NCI-H2081 (cell line): ENCODE measurements around the gene BTBD10.

Experiments
- DNase-seq, 2 experiments: peaks; one replicate each; lab custom pipeline; 2025; lab: John Stamatoyannopoulos, UW

BTBD10 gene

GRCh38 chr11:13338427-13339069 is 124.5 kb downstream of the BTBD10 start:
- DNase-seq: no peak

- DNase-seq: no peak
These were observed 125.0 kb downstream of the BTBD10 start for GRCh38 chr11:13338019-13338426.
